ENCODE results near the gene SLC4A3.

GRCh38 chr2:219625179-219625578, 2.3 kb upstream of the SLC4A3 start:
- TF ChIP-seq CTCF (IDR thresholded peaks at IDR 0.05; ENCODE audit: low read length), result no peak
- no peak for TF ChIP-seq EZH2 (IDR thresholded peaks at IDR 0.05; ENCODE audit: borderline replicate concordance, low read length)

Data from OCI-LY1 (cell line).